ENCODE results near the gene ODC1.

The ODC1 gene

DNA sequence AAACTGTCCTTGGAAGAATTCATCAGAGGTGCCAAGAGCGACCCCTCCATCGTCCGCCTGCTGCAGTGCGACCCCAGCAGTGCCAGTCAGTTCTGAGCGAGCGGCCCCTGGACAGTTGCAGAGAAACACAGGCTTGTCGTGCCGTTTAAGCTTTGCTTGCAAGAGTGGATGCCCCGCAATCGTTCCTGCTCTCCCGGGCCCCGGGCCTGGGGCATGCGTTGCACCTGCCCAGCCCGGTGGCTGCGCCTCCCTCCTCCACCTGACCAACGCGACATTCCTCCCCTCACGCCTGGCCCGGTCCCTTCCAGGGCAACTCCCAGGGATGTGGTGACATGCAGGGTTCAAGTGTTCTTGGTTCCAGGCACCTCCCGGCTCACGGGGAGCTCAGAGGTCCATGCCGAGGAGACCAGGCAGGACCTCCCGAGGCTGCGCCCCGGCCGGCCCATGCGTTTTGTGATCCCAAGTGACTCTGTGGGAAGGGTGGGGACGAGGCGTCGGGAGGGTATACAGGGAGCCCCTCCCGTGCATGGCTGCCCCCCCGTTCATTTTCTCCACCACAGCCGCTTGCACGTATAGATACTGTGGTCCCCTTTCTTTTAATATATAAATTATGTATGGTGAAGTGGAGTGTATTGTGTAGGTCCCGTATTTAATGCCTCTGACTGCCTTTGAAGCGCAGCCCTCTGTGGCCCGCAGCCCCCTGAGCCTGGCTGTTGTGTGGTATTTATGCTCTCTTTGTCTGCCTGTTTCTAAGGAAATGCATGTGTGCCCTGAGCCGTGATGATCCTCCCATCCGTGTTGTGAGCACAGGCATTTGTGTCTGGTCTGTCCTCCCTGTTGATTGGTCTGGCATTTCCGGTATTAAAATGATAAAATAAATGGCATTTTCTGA, 21.2 kb downstream of the ODC1 start:
- no peak overlapping the region for H3K4me3 ChIP-seq (ENCODE audit: low read depth, low read length)
- in situ Hi-C loops (cut with HindIII; ENCODE audit: low sequenced_read_pairs) = no loop called here
- TF ChIP-seq, protein P1, sequence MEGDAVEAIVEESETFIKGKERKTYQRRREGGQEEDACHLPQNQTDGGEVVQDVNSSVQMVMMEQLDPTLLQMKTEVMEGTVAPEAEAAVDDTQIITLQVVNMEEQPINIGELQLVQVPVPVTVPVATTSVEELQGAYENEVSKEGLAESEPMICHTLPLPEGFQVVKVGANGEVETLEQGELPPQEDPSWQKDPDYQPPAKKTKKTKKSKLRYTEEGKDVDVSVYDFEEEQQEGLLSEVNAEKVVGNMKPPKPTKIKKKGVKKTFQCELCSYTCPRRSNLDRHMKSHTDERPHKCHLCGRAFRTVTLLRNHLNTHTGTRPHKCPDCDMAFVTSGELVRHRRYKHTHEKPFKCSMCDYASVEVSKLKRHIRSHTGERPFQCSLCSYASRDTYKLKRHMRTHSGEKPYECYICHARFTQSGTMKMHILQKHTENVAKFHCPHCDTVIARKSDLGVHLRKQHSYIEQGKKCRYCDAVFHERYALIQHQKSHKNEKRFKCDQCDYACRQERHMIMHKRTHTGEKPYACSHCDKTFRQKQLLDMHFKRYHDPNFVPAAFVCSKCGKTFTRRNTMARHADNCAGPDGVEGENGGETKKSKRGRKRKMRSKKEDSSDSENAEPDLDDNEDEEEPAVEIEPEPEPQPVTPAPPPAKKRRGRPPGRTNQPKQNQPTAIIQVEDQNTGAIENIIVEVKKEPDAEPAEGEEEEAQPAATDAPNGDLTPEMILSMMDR (IDR thresholded peaks at IDR 0.05; ENCODE audit: low read depth, low read length, missing control alignments) = no peak
- no peak for DNase-seq (ENCODE audit: low read depth)

DNA sequence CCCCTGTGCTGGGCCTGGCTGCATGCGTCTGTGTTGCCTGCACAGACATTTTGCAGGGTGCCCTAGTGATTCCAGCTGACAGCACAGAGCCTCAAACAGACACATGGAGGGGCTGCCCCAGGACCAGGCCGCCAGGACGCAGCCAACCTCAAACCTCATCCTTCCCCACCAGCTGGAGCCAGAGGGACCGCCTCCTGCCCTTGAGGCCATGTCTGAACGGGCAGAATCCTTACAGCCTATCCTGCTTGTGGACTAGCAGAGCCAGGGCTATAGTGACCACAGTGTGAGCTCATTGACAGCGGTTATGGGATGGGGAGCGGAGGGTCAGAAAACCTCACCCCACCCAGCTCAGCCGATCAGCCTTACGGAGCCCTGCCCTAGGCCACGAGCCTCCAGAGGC, 22.4 kb downstream of the ODC1 start:
- in situ Hi-C loops (cut with HindIII; ENCODE audit: low sequenced_read_pairs) = no loop called here
- H3K4me3 ChIP-seq (ENCODE audit: low read depth, low read length) = no peak overlapping the region
- TF ChIP-seq, protein P1 (IDR thresholded peaks at IDR 0.05; ENCODE audit: low read depth, low read length, missing control alignments) = no peak
- no peak for DNase-seq (ENCODE audit: low read depth)

DNA sequence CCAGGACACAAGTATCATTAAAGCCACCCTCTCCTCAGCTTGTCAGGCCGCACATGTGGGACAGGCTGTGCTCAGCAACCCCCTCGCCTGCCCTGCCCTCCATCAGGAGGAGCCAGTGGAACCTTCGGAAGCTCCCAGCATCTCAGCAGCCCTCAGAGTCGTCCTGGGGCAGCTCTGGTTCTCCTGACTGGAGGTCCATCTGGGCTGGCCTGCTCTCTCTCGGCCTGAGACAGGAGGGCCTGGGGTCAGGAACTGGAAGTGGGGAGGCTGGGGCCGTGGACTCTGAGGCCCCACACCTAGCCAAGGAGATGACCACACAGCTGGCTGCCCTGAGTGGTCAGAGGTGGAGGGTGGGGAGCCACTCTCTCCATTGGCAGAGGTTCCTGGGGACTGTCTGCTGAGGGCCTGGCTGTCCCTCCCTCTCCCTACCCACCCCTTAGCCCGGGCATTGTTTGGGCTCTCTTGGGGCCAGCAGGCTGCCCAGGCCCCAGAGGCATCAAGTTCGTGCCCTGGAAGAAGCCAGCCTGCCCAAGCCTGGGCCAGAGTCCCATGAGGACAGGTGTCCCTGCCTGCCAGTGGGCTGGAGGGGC, 23.1 kb downstream of the ODC1 start:
- DNase-seq (ENCODE audit: low read depth) = no peak
- in situ Hi-C loops (cut with HindIII; ENCODE audit: low sequenced_read_pairs) = no loop called here
- no peak overlapping the region for H3K4me3 ChIP-seq (ENCODE audit: low read depth, low read length)
- TF ChIP-seq, protein P1 (IDR thresholded peaks at IDR 0.05; ENCODE audit: low read depth, low read length, missing control alignments) = no peak

DNA sequence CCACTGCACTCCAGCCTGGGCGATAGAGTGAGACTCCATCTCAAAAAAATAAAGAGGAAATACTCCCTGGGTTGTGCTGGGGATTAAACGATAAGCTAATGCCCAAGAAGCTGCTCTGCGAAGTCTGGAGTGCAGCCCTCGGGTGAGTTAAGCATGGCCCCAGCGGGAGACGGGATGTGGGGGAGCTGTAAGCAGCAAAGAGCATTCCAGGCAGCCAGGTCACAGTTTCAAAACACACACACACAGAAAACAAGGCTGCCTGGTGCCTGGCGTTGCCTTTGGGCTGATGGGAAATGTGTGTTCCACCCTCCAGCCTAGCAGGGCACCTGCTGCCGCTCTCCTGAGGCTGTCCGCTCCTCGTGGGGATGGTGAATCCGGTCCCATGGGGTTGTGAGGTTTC, 24.1 kb downstream of the ODC1 start:
- no peak overlapping the region for H3K4me3 ChIP-seq (ENCODE audit: low read depth, low read length)
- in situ Hi-C loops (cut with HindIII; ENCODE audit: low sequenced_read_pairs) = no loop called here
- TF ChIP-seq, protein P1 (IDR thresholded peaks at IDR 0.05; ENCODE audit: low read depth, low read length, missing control alignments) = no peak
- DNase-seq (ENCODE audit: low read depth) = peak; percentile 94

DNA sequence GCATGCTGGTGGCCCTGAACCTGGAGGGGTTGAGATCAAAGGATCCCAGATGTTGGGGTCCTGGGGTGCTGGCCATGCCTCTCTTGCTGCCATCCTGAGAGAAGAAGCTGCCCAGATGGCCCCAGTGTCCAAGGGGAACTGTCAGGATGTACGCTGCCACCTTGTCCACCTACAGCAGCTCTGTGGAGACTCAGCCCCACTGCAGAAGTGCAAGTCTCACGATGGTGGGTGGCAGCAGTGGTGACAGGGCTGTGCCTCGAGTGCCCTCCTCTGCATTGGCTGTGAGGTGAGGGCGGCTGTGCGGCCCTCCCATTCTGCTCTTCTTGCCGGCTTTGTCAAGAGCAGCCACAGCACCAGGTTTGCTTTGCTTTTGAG, 24.7 kb downstream of the ODC1 start:
- H3K4me3 ChIP-seq (ENCODE audit: low read depth, low read length) = no peak overlapping the region
- TF ChIP-seq, protein P1 (IDR thresholded peaks at IDR 0.05; ENCODE audit: low read depth, low read length, missing control alignments) = no peak
- in situ Hi-C loops (cut with HindIII; ENCODE audit: low sequenced_read_pairs) = no loop called here
- no peak for DNase-seq (ENCODE audit: low read depth)

DNA sequence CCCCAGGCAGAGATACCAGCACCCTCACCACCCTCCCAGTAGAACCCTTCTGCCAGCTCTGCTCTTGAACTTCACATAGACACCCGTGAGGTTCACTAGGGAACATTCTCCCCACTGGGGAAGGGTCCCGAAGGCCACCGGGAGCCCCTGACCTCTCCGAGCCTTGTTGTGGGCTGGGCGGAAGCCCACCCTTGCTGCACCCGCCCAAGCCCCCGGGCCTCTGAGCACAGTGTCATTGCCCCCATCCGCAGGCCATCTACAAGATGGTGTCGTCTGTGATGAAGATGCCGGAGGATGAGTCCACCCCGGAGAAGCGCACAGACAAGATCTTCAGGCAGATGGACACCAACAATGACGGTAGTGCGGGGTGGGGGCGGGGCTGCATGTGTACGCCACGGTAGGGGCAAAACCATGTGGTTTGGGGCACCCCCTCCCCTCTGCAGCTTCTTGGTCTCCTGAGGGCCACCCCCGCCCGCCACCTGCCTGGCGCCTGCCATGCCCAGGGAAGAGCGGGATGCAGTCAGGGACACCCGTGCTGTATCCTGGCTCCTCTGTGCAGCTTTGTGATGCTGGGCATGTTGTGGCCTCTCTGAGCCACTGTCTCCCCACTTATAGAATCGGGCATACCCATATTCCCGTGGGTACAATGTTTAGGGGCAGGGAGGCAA, 25.3 kb downstream of the ODC1 start:
- H3K4me3 ChIP-seq (ENCODE audit: low read depth, low read length) = no peak overlapping the region
- in situ Hi-C loops (cut with HindIII; ENCODE audit: low sequenced_read_pairs) = no loop called here
- DNase-seq (ENCODE audit: low read depth) = no peak
- TF ChIP-seq, protein P1 (IDR thresholded peaks at IDR 0.05; ENCODE audit: low read depth, low read length, missing control alignments) = no peak
